ENCODE measurements around the gene KLC4.

Gene KLC4

DNA sequence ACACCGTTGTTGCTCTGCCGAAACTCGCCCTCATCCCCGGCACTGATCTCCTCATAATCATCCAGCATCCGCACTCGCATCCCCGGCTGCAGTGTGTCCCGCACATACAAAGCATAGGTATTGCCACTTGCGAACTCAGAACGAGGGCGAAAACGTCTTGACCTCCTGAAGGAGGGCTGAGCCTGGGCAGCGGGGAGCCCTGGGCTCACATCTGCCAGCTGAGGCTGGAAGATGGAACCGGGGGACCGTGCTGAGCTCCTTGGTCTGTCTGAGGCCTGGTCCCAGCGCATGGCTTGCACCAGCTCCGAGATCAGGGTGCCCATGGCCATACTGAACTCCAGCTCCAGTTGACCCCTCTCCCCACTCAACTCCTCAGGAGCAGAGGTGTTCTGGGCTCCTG lies 8.4 kb upstream of the KLC4 start:
- H3K36me3 ChIP-seq (ENCODE audit: insufficient read depth, insufficient read length, low read length), result peaks cover 80% of the 10 kb centered on the region
- H3K9ac ChIP-seq (ENCODE audit: insufficient read length, low read depth), result no peak overlapping the region
- H3K27me3 ChIP-seq (ENCODE audit: insufficient read depth, insufficient read length), result no peaks in the 10 kb centered on the region
- H3K9me3 ChIP-seq (ENCODE audit: insufficient read depth, low read length), result no peaks in the 10 kb centered on the region
- peaks cover 4% of the 10 kb centered on the region for H3K4me1 ChIP-seq (ENCODE audit: insufficient read depth, insufficient read length)
- DNase-seq (ENCODE audit: low read depth, low spot score), result no peak
- H3K4me3 ChIP-seq (ENCODE audit: insufficient read length, low read depth), result no peak overlapping the region
- no peak for TF ChIP-seq ZNF274 (IDR thresholded peaks at IDR 0.05; ENCODE audit: low read depth, low read length)
- no peak for TF ChIP-seq YY1 (IDR thresholded peaks at IDR 0.05; ENCODE audit: insufficient read depth, insufficient read length)
- TF ChIP-seq SUZ12 (IDR thresholded peaks at IDR 0.05; ENCODE audit: extremely low read depth, insufficient read depth, insufficient read length), result no peak

- no peaks in the 10 kb centered on the region for H3K27me3 ChIP-seq (ENCODE audit: insufficient read depth, insufficient read length)
- H3K9ac ChIP-seq (ENCODE audit: insufficient read length, low read depth), result peak overlapping the region; percentile 96
- DNase-seq (ENCODE audit: low read depth, low spot score), result no peak
- TF ChIP-seq YY1 (IDR thresholded peaks at IDR 0.05; ENCODE audit: insufficient read depth, insufficient read length) (no peak), SUZ12 (IDR thresholded peaks at IDR 0.05; ENCODE audit: extremely low read depth, insufficient read depth, insufficient read length) (no peak), ZNF274 (IDR thresholded peaks at IDR 0.05; ENCODE audit: low read depth, low read length) (no peak)
- peaks cover 78% of the 10 kb centered on the region for H3K36me3 ChIP-seq (ENCODE audit: insufficient read depth, insufficient read length, low read length)
- peak overlapping the region; percentile 83 for H3K4me3 ChIP-seq (ENCODE audit: insufficient read length, low read depth)
- no peaks in the 10 kb centered on the region for H3K9me3 ChIP-seq (ENCODE audit: insufficient read depth, low read length)
- H3K4me1 ChIP-seq (ENCODE audit: insufficient read depth, insufficient read length), result peaks cover 4% of the 10 kb centered on the region
Observed at GRCh38 chr6:43052225-43052841, 7.1 kb upstream of the KLC4 start.

GRCh38 chr6:43052842-43053544 lies 6.4 kb upstream of the KLC4 start:
- Histone ChIP-seq H3K9me3 (ENCODE audit: insufficient read depth, low read length) (no peaks in the 10 kb centered on the region), H3K4me3 (ENCODE audit: insufficient read length, low read depth) (peak overlapping the region; percentile 83), H3K4me1 (ENCODE audit: insufficient read depth, insufficient read length) (peaks cover 4% of the 10 kb centered on the region), H3K27me3 (ENCODE audit: insufficient read depth, insufficient read length) (no peaks in the 10 kb centered on the region), H3K36me3 (ENCODE audit: insufficient read depth, insufficient read length, low read length) (peaks cover 78% of the 10 kb centered on the region), H3K9ac (ENCODE audit: insufficient read length, low read depth) (peak overlapping the region; percentile 96)
- no peak for TF ChIP-seq YY1 (IDR thresholded peaks at IDR 0.05; ENCODE audit: insufficient read depth, insufficient read length)
- TF ChIP-seq SUZ12 (IDR thresholded peaks at IDR 0.05; ENCODE audit: extremely low read depth, insufficient read depth, insufficient read length), result no peak
- no peak for TF ChIP-seq ZNF274 (IDR thresholded peaks at IDR 0.05; ENCODE audit: low read depth, low read length)
- DNase-seq (ENCODE audit: low read depth, low spot score), result no peak

GRCh38 chr6:43053545-43054205 lies 5.8 kb upstream of the KLC4 start, which contains the start of gene CUL7:
Gene CUL7 (minus strand): TSS chr6:43053851. CDS start chr6:43052788, 1,063 bp downstream.
- H3K36me3 ChIP-seq (ENCODE audit: insufficient read depth, insufficient read length, low read length), result peaks cover 77% of the 10 kb centered on the region
- H3K4me1 ChIP-seq (ENCODE audit: insufficient read depth, insufficient read length), result peaks cover 4% of the 10 kb centered on the region
- H3K9me3 ChIP-seq (ENCODE audit: insufficient read depth, low read length), result no peaks in the 10 kb centered on the region
- peak within 1 kb of the TSS; percentile 83 for H3K4me3 ChIP-seq (ENCODE audit: insufficient read length, low read depth)
- peak within 1 kb of the TSS; percentile 96 for H3K9ac ChIP-seq (ENCODE audit: insufficient read length, low read depth)
- H3K27me3 ChIP-seq (ENCODE audit: insufficient read depth, insufficient read length), result no peaks in the 10 kb centered on the region
- no peak for DNase-seq (ENCODE audit: low read depth, low spot score)
- TF ChIP-seq SUZ12 (IDR thresholded peaks at IDR 0.05; ENCODE audit: extremely low read depth, insufficient read depth, insufficient read length), result no peak
- no peak for TF ChIP-seq YY1 (IDR thresholded peaks at IDR 0.05; ENCODE audit: insufficient read depth, insufficient read length)
- no peak for TF ChIP-seq ZNF274 (IDR thresholded peaks at IDR 0.05; ENCODE audit: low read depth, low read length)

- Histone ChIP-seq H3K4me1 (ENCODE audit: insufficient read depth, insufficient read length) (peaks cover 4% of the 10 kb centered on the region), H3K9me3 (ENCODE audit: insufficient read depth, low read length) (no peaks in the 10 kb centered on the region), H3K36me3 (ENCODE audit: insufficient read depth, insufficient read length, low read length) (peaks cover 71% of the 10 kb centered on the region), H3K4me3 (ENCODE audit: insufficient read length, low read depth) (no peak overlapping the region), H3K9ac (ENCODE audit: insufficient read length, low read depth) (no peak overlapping the region), H3K27me3 (ENCODE audit: insufficient read depth, insufficient read length) (no peaks in the 10 kb centered on the region)
- TF ChIP-seq YY1 (IDR thresholded peaks at IDR 0.05; ENCODE audit: insufficient read depth, insufficient read length), result no peak
- no peak for TF ChIP-seq SUZ12 (IDR thresholded peaks at IDR 0.05; ENCODE audit: extremely low read depth, insufficient read depth, insufficient read length)
- TF ChIP-seq ZNF274 (IDR thresholded peaks at IDR 0.05; ENCODE audit: low read depth, low read length), result no peak
- no peak for DNase-seq (ENCODE audit: low read depth, low spot score)
Observed at GRCh38 chr6:43054206-43054943, 5.1 kb upstream of the KLC4 start.

GRCh38 chr6:43055966-43056365 lies 3.5 kb upstream of the KLC4 start:
- TF ChIP-seq ZNF274 (IDR thresholded peaks at IDR 0.05; ENCODE audit: low read depth, low read length) (no peak), YY1 (IDR thresholded peaks at IDR 0.05; ENCODE audit: insufficient read depth, insufficient read length) (no peak), SUZ12 (IDR thresholded peaks at IDR 0.05; ENCODE audit: extremely low read depth, insufficient read depth, insufficient read length) (no peak)
- no peak for DNase-seq (ENCODE audit: low read depth, low spot score)
- peaks cover 56% of the 10 kb centered on the region for H3K36me3 ChIP-seq (ENCODE audit: insufficient read depth, insufficient read length, low read length)
- H3K9ac ChIP-seq (ENCODE audit: insufficient read length, low read depth), result no peak overlapping the region
- H3K4me3 ChIP-seq (ENCODE audit: insufficient read length, low read depth), result no peak overlapping the region
- no peaks in the 10 kb centered on the region for H3K27me3 ChIP-seq (ENCODE audit: insufficient read depth, insufficient read length)
- H3K4me1 ChIP-seq (ENCODE audit: insufficient read depth, insufficient read length), result peaks cover 3% of the 10 kb centered on the region
- H3K9me3 ChIP-seq (ENCODE audit: insufficient read depth, low read length), result no peaks in the 10 kb centered on the region
